Peyer's patch (tissue), 4 donors: ENCODE data around the gene FOCAD.

Experiments used
- CTCF ChIP-seq, 6 experiments: fragments of 450-650 bp in 4 of 6; fragments of 200-600 bp in 2 of 6; sonication (generic) in 1 of 6; IDR thresholded peaks; one replicate each; pipeline ENCODE4 v1.5.1; 2017 to 2019; ENCODE audit warnings: antibody characterized with exemption in 6 of 6, mild to moderate bottlenecking in 3 of 6, moderate library complexity in 1 of 6
- POLR2A ChIP-seq, 2 donors: fragments of 450-650 bp; IDR thresholded peaks; one replicate each; pipeline ENCODE4 v1.5.1; 2017; ENCODE audit warnings: antibody characterized with exemption in 2 of 2, mild to moderate bottlenecking in 2 of 2, moderate library complexity in 2 of 2

- TF ChIP-seq CTCF (IDR thresholded peaks at IDR 0.05) (no peak), POLR2A (IDR thresholded peaks at IDR 0.05) (no peak)
Measured at GRCh38 chr9:20950707-20951106, 266.6 kb downstream of the FOCAD start.
